ENCODE measurements around the gene SC5D.

DNA sequence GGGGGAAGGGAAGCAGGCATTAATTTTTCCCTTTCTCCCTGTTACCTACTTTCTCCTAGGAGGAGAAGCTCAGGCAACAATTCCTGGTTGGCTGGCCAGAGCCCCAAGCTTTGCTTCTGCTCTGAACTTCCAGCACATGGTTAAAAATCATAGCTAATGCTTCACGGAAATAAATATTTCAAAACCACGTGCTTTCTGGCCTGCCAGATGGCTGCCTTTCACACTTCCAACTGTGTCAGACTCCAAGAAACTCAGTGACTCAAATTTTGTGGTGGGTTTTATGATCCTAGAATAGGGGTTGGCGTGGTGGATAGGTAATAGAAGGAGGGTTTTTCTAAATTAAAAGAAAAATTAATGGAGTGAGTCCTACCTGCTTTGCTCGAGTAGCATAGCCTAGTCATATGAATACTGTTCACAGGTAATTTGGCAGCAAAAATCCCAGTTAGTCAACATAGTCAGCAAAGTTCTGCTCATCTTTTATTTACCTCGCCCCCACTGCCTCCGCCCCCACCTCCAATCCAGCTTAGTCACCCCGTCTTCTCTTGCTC is 58.6 kb downstream of the SC5D start:
- TF ChIP-seq, protein P1, sequence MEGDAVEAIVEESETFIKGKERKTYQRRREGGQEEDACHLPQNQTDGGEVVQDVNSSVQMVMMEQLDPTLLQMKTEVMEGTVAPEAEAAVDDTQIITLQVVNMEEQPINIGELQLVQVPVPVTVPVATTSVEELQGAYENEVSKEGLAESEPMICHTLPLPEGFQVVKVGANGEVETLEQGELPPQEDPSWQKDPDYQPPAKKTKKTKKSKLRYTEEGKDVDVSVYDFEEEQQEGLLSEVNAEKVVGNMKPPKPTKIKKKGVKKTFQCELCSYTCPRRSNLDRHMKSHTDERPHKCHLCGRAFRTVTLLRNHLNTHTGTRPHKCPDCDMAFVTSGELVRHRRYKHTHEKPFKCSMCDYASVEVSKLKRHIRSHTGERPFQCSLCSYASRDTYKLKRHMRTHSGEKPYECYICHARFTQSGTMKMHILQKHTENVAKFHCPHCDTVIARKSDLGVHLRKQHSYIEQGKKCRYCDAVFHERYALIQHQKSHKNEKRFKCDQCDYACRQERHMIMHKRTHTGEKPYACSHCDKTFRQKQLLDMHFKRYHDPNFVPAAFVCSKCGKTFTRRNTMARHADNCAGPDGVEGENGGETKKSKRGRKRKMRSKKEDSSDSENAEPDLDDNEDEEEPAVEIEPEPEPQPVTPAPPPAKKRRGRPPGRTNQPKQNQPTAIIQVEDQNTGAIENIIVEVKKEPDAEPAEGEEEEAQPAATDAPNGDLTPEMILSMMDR (IDR thresholded peaks at IDR 0.05): no peak
- no peak for TF ChIP-seq POLR2A (IDR thresholded peaks at IDR 0.05)

All from esophagus squamous epithelium (tissue), 4 donors.